Activated CD4-positive, alpha-beta T cell treated with anti-CD3 and anti-CD28 coated beads, Interleukin-2, Interleukin-4, amounts not matched to agents 100 ng/mL and 50 ng/mL, durations not matched to agents 16 hours and 8 hours (primary cell): ENCODE data around the gene CCDC141.

Experiments used
- DNase-seq: peaks from one replicate; pipeline ENCODE4 v3.0.0-alpha.2; 2020; ENCODE audit warnings: low spot score

The CCDC141 gene

DNA sequence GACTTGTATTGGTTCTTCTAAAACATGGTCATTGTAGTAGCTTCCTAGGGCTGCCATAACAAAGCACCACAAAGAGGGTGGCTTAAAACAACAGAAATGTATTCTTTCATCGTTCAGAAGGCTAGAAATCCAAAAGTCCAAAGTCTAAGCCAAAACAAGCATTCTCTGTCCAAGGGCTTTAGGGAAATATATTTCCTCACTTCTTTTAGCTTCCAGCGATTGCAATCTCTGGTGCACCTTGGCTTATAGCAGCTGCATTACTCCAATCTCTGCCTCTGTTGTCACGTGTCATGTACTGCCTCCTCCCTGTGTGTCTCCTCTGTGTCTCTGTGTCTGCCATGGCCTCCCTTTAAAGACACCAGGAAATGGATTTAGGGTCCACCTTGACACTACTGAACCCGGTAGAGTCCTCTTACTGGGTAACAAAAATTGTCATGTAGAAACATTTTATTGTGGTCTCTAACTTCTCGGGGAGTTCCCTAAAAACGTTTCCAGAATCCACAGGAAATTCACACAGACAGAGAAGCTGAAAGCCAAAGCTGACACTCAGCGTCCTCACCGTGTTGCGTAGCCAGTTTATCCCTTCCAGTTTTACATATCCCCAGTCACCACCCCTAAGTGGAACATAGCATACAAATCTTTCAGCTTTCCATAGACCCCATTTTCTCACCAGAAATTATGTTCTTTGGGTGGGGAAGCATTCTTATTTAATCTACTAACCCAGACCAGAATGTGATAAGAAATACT is 222.0 kb downstream of the CCDC141 start:
- DNase-seq = no peak

DNA sequence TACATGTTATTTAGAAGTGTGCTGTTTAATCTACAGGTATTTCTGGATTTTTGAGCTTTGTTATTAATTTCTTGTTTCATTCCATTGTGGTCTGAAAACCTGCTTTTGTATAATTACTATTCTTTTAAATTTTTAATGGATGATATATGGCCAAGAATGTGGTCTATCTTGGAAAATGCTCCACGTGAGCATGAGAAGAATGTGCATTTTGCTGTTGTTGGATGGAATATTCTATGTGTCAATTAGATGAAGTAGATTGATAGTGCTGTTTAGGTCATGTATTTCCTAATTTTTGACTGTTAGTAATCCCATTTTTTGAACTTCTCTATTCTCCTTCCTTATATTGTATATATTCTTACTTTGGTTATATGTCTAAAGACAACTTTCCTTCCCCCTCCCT is 222.8 kb downstream of the CCDC141 start:
- DNase-seq = no peak

DNA sequence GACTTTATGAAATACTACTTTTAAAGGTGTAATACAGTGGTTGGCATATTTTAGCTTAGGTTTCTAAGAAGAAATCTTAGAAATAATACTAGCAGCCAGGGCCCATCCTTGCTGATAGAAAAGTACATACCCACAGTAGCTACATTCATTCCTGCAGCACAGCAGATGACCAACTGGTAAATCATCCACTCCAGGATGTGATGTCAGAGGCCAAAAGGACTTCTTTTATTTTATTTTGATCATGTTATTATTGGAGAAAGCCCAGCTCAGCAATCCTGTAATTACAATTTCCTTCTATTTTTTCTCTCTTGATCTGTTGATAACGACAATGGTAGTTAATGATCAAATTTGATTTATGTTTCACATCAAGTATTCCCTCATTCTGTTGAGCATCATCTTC is 224.8 kb downstream of the CCDC141 start:
- DNase-seq = no peak

DNA sequence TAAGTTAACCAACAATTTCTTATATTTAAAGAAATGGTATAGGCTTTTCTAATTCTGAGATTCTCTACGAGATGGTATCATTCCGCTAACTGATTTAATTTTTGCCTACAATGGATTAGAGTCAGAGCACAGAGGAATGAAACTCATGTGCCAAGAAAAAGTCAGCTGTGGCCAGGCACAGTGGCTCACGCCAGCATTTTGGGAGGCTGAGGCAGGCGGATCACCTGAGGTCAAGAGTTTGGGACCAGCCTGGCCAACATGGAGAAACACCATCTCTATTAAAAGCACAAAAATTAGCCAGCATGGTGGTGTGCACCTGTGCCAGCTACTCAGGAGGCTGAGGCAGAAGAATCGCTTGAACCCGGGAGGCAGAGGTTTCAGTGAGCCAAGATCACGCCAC is 225.8 kb downstream of the CCDC141 start:
- no peak for DNase-seq

DNA sequence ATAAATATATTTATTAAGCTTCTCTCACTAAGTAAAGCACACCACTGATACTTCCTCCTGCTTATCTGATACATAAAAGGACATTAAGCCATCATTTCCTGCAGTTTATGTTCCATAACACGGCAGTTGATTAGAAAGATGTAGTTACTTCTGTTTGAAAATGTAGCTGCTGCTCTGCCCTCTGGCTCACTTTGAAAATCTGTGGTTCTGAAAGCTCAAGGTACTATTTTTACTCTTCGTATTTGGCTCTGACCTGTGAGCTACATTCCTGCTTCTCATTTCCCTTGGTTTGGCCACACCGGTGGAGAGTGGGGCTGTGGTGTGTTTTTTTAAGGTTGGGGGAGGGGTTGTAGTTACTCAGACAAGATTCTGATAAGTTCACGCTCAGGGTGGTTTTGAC is 229.9 kb downstream of the CCDC141 start:
- peak; percentile 3 for DNase-seq

DNA sequence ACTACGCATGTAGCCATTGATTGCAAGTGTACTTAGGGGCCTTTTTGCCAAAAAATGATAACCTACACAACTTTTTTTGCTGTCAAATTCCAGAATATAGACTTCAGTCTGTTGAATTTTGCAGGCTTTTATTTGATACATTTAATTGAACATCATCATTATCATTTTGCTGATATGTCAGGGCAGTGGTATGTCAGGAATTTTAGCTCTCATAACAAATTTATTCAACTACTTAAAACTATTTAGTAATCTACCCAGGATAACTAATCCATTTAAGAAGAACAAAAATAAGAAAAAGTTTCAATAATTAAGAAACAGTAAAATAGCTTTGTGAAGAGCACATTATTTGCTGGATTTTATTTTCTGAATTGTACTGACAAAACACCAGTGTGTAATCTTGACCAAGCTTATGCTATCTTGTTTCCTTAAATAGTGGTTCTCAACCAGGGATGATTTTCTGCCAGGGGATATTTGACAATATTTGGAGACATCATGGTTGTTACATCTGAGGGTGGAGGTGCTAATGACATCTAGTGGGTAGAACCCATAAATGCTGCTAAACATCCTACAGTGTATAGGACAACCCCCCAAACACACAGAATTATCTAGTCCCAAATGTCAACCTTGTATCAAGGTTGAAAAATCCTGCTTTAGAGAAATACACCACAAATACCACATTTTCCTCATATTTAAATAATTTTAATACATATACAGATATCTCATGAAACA is 230.6 kb downstream of the CCDC141 start:
- no peak for DNase-seq

DNA sequence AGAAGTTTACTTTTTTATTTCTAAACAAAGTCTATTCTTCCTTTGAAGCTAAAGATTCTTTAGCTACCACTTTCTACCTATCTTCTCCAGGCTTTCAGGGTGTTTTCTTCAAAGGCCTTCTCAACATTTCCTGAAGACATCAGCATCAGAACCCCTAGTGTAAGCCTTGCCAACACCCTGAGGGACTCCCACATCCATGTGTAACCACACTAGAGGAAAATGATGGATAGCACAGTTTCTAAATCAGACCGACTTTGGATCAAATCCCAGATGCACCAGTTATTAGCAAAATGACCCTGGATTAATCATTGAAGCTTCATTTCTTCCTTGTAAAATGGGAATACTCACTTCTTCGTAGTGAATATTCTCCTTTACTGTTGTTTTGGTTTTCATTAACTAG is 238.0 kb downstream of the CCDC141 start:
- no peak for DNase-seq

DNA sequence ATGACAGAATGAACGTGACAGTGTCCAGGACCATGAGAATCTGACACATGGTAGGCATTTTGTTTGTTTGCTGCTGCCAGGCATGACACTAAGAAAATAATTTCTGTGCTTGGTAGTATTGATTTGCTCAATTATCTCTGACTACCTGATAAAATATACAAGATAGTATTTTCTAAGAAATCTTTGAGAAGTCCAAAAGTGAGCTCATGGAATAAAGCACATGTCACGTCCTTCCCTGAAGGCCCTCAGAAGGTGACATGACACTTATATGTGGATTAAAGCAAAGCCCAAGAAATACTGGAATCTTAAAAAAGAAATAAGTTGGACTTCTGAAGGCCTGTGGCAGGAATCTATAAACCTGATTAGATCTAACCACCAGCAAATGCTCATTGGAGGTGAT is 238.9 kb downstream of the CCDC141 start:
- DNase-seq = no peak

DNA sequence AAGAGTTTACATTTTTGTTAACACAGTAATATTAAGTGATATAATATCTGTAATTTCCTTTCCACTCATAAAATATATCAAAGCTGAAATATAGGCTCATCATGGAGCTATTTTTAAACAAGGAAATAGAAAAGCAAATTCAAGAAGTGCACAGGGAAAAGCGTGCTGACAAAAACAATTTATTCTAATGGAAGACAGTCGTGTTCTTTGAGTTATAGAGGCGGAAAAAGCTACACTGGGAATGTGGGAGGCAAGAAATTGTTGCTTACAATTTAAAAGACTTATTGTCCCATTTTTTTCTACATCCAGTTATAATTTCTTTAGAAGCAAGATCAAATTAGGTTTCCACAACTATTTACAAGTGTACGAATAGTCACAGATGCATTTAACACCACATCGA is 239.5 kb downstream of the CCDC141 start:
- no peak for DNase-seq

DNA sequence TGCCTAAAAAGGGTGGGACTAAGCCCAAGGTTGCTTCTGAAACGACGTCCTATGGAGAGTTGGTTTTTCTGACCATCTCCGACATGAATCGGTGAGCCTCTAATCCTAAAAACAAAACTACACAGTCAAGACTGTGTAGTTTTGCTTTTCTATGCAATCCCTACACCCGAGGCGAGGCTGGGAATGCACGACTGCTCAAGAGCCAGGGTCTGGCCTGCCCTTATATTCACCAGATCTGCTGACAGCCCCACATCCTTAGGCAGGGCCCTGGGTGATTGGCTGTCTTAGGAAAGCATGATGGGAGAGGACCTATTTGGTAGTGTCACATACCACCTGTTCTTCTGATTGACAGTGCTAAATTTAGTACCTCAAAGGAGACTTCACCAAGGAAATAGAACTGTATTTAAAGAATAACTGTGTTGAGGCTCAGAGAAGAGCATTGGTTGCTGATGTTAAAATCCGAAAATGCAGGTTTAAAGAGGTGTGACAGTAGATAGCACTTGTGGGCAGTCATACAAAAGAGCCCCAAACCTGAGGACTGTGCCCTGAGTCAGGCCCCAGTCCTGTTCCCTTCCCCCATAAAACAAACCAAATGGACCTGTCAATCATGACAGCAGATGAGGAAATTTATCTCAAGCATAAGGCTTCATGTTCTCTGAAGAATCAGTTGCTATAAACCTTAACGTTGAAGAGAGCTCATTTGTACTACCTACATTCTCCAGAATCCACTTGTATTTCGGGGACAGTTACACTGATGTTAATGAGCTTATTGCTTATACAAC is 242.5 kb downstream of the CCDC141 start, which contains the start of gene TTN:
TTN (minus strand) TSS at position 197 of the 782 bp plus-strand sequence. CDS start 2,781 bp downstream, outside the sequence.
- no peak for DNase-seq

DNA sequence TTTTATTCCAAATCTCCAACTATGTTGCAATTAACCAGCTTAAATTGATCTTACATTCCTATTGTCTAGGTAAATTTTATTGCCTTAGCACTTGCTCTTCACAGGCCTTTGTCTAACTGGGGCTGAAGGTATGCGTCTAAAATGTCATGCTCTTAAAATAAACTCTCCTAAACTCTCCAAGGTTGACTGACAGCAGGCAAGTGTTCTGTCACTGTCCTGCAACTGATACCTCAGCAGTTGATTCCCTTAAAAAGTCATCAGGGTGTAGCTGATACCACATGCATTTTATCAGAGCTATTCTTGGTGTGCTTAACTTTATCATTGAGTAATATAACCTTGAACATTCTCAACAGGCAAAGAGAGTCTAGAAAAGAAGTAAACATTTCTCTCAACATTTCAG is 243.4 kb downstream of the CCDC141 start:
- DNase-seq = no peak

DNA sequence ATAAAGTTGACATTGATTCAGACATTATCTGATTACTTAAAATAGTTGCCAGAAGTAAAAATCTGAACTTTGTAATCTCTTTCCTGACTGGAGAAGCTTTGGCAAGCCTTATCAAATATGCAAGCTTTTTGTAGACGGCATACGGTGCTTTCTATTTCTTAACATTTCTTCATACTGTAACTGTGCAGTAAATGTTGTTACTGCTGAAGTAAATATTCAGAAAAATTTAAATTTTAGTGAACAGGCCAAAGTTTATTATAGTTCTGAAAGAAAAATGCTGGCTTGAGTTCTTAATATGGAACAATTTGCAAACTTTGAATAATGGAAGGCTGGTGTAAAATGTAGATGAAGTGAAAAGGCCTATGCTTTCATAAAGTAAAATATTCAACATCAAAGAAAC is 244.5 kb downstream of the CCDC141 start:
- no peak for DNase-seq

DNA sequence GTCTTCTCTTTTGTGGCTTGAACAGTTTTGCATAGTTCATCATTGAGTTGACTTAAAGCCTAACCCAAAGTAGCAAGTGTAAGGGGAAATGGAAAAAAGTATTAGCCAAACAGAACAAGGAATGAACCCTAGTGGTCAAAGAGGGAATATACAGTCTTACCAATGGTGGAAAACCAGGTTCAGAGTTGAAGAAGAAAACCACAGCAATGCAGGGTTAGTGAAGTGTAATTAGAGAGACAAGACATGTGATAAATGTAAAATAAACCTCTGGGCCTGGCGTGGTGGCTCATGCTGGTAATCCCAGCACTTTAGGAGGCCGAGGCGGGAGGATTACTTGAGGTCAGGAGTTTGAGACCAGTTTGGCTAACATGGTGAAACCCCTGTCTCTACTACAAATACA is 245.1 kb downstream of the CCDC141 start:
- peak; percentile 15 for DNase-seq

DNA sequence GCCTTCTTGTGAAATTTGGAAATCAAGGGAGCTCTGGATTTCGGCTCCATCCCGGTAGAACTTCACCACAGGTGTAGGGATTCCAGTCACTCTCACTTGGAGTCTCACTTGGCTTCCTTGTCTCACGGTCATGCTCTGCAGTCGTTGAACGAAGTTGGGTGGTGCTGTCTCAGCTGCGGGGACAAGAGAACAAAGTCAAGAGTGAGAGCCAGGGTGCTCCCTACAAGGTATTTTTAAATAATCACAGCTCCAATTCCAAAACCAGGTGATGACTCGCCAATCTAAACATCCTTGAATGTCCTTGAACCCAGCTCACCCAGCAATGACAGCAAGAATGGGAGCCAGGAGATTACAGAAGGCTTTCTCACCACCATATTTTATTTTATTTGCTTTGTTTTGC is 249.4 kb downstream of the CCDC141 start:
- no peak for DNase-seq

DNA sequence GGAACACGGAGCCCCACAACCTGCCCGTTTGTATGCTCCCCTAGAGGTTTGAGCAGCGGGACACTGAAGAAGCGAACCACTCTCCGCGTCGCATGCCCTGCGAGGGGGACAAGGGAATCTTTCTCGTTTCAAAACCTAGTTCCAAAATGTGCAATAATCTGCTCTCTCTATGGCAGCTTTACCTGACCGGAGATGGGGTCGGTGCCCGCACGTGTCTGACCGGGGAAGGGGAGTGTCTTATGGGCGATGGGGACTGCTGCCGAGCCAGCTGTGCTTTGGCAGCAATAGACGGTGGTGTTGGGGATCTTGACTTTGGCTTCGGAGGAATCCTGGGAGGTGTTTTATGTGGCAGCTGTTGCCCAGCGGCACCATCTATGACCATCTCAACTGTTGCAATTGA is 250.6 kb downstream of the CCDC141 start:
- no peak for DNase-seq

DNA sequence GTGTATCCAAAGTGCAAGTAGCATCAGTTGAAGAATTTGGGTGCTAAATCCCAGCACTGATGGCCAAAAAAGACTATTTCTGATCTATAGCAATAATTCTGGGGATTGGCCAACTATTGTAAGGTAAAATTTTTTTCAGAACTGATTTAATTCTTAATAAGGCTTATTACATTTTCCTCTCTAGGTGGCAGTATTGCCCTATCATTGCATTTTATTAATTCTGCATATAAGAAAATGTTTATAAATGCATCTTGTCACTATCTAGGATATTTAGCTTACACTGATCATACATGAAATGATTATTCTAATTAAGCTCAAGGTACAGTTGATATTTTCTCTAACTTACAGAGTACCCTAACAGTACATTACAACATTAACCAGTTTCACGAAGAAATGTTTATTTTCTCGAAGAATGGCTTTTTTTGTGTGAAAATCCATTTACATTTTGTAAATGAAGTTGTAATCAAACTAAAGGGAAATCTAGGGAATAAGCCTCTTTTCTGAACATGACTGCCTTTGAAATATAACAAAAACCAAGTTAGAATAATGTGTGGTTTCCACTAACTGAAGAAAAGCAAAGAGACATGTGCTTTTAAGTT is 253.8 kb downstream of the CCDC141 start:
- DNase-seq = peak; percentile 22

DNA sequence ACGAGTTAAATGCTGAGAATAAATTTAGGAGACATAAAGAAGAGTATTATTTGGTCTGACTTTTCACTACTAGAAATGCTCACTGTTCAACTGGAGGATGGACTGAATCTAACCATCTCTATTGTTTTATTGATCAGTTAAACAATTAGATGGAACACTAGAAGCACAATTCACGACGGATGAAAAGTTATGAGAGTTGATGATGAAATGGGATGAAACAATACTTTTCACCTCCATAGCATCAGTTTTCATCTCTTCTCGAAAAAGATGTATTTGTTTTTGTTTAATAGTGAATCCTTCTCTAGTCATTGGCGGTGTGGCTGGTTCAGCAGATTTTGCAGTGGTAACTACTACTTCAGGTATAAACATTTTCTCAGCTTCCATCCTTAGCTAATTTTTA is 262.0 kb downstream of the CCDC141 start:
- no peak for DNase-seq

DNA sequence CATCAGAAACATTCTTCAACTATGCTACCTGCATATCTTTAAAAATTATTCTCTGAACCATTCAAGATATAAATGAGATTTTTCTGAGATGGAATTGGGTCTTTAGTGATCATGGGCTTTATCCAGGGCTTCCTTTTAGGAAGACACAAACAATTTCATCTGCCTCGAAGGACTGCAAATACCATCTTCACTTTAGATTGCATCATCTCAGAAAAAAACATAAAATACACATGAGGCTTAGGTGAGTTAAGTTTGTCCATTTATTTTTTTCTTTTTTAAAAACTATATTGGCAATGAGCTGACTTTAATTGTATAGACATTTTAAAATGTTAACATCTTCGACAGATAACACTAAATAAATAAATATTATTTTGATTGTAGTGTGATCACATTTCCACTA is 262.8 kb downstream of the CCDC141 start:
- no peak for DNase-seq

DNA sequence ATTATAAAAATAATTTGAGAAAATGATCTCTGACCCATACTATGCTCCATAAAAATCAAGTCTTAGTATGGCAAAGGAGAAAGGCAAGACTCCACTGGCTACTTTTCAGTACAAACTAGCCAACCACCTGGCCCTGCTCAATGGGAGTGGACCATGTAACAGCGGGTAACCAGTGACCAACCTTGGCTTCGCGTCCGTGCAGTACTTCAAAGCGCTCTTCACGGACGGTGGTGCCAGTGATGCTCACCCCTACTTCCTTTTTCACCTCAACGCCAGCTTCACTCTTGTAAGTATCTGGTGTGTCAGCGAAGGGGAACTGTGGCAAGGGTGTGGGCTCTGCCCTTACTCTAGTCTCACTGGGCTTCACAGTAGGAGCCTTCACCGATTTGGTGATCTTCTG is 266.0 kb downstream of the CCDC141 start:
- no peak for DNase-seq

DNA sequence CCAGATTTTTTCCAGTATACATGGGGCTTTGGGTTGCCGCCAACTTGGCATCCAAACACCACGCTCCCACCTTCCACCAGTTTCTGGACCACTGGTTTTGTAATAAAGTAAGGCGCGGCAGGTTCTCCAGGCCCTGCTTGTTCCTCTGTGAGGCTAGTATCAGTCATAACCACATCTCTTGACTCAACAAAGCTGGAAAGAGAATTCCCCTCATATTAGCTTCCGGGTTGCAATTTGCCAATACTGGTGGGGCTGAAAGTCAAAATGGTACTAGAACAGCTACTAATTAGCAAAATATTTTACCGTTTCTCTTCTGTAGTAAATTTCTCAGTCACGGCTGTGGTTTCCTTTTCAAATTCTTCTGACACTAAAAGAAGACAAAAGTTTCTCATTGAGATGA is 267.7 kb downstream of the CCDC141 start:
- DNase-seq = no peak
